ENCODE measurements around the gene WDR33.

DNA sequence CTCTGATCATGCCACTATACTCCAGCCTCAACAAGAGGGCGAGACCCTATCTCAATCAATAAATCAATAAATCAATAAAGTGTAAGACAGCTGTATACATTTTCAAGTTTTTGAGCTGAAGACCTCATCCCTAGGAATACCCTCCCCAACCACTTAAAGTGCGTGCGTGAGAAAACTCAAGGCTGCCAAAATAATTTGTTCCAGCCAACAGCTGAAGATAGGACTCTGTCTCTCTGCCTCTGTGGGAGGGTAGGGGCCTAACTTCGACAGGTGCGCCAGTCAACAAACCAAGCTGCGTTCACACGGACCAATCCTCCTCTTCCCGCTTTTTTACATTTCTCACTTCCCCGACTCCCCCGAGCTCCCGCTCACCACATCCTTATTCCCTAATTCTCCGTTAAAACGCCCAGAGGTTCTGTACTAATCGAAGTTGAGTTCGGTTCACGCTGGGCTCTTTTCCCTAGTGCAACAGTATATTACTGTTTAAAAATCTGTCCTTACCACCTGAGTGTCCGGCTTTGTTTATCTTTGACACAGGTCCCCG lies 46.4 kb upstream of the WDR33 start:
- TF ChIP-seq CTCF (IDR thresholded peaks at IDR 0.05; ENCODE audit: low read depth, low read length, missing input control), result no peak
- TF ChIP-seq, protein P1, sequence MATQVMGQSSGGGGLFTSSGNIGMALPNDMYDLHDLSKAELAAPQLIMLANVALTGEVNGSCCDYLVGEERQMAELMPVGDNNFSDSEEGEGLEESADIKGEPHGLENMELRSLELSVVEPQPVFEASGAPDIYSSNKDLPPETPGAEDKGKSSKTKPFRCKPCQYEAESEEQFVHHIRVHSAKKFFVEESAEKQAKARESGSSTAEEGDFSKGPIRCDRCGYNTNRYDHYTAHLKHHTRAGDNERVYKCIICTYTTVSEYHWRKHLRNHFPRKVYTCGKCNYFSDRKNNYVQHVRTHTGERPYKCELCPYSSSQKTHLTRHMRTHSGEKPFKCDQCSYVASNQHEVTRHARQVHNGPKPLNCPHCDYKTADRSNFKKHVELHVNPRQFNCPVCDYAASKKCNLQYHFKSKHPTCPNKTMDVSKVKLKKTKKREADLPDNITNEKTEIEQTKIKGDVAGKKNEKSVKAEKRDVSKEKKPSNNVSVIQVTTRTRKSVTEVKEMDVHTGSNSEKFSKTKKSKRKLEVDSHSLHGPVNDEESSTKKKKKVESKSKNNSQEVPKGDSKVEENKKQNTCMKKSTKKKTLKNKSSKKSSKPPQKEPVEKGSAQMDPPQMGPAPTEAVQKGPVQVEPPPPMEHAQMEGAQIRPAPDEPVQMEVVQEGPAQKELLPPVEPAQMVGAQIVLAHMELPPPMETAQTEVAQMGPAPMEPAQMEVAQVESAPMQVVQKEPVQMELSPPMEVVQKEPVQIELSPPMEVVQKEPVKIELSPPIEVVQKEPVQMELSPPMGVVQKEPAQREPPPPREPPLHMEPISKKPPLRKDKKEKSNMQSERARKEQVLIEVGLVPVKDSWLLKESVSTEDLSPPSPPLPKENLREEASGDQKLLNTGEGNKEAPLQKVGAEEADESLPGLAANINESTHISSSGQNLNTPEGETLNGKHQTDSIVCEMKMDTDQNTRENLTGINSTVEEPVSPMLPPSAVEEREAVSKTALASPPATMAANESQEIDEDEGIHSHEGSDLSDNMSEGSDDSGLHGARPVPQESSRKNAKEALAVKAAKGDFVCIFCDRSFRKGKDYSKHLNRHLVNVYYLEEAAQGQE (IDR thresholded peaks at IDR 0.05), result no peak

Data from liver (tissue), 2 donors.